Astrocyte (in vitro differentiated cells and primary cell): ENCODE results near the gene ABCG2.

Experiments
- CTCF ChIP-seq: IDR thresholded peaks from 2 replicates; pipeline ENCODE4 v1.5.1; 2011; ENCODE audit warnings: low read depth, mild to moderate bottlenecking, inconsistent platforms, low read length, moderate library complexity; ENCODE audit not compliant: insufficient read depth
- EZH2 ChIP-seq: IDR thresholded peaks from 2 replicates; pipeline ENCODE4 v1.6.1; 2012; ENCODE audit warnings: mild to moderate bottlenecking, low read length, inconsistent platforms; ENCODE audit not compliant: insufficient read depth

GRCh38 chr4:88045021-88045420 lies 113.4 kb downstream of the ABCG2 start:
- TF ChIP-seq CTCF (no peak), EZH2 (no peak)
